Stimulated activated CD4-positive, alpha-beta T cell treated with anti-CD3 and anti-CD28 coated beads, Interleukin-15, amount 100 ng/mL, for 48 hours (primary cell): Measurements from ENCODE around the gene JAK2.
A peak's percentile ranks its signal among the peaks of the same experiment; 100 is the strongest.
"Not testable (repeated sequence)": the region's sequence is repeated elsewhere in the genome, so short reads cannot be mapped to it uniquely, and the experiment has no call there.

Source experiments
- DNase-seq, 2 donors: peaks; one replicate each; pipeline ENCODE4 v3.0.0-alpha.2; 2020; ENCODE audit warnings: low read depth in 2 of 2

The JAK2 gene

DNA sequence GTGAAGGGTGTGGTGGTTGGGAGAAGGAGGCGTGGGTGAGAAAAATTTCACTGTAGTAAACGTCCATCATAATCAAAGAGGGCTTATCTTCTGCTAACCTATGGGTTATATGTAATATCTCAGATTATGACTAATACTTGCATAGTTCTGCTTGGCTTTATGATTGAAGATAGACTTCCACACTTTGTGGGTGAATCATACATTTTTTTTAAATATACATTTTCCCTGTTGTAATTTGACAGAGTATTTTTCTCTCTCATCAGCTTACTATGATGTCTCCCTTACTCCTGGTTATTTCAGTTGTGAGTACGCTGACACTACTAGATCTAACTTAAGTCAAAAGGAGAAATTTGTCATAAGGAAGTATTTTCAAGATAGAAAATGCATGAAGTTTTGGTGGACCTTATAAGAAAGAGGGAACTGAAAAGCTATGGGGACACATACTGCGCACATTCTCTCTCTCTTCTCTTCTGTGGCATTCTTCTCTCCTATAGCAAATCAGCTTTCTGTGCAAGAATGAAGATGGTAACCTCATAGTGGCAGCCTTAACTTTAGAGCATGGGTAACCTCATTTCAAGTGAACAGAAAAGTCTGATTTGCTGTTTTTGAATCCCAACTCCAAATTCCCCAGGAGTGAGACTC lies 4.9 kb upstream of the JAK2 start:
- no peak for DNase-seq

DNA sequence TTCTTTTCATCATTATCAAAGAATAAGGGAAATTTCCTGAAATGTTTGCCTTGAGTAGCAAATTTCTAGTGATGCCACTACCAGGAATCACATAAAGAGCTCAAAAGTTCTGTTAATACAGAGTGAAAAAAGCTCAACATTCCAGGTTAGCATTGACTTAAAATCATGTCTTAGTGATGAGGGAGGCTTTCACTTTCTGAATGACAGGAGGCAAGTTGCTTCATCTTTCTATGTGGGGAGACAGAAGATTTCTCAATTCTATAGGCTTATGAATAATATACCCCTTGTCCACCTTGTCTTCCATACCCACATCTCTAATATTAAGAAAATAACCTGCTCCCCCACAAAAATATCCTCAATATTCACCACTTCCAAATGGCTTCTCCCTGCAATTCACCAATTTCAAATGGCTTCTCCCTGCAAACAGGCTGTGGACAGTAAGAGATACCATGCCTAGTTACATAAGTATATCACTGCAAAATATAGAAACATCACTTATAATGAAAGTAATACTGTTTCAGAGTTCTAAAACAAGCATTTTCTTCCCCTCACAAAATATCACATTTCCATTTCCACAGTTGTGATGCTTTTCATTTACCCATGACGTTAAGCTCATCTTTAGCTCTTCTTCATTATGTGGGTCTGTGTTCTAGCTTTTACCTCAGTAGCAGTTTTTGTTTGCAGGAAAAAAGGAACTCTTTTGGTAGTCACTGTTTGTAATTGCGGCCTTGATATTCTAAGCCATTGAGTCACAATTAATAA lies 2.2 kb upstream of the JAK2 start:
- no peak for DNase-seq

DNA sequence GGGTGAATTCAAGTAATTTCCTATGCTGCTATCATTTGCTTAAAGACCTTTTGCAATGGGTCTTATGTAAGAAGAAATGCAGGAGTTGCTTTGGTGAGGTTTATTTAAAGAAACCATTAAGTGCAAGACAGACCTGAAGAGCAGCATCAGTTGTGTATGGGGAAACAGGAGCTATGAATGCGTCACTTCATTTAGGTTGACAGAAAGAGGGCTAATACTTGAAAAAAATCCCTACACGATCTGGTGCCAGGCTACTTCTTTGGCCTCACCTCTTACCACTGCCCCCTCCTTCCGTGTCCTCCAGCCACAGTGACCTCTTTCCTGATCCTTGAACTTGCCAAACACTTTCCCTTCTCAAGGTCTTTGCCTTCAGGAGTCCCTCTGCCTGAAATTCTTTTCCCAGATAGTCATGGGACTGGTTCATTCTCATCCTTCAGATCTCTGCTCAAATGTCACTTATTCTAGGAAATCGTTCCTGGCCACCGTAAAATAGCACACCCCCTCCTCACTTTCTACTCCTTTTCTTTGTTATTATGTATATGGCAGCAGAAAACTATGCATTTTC lies 1.4 kb upstream of the JAK2 start:
- DNase-seq, result no peak

DNA sequence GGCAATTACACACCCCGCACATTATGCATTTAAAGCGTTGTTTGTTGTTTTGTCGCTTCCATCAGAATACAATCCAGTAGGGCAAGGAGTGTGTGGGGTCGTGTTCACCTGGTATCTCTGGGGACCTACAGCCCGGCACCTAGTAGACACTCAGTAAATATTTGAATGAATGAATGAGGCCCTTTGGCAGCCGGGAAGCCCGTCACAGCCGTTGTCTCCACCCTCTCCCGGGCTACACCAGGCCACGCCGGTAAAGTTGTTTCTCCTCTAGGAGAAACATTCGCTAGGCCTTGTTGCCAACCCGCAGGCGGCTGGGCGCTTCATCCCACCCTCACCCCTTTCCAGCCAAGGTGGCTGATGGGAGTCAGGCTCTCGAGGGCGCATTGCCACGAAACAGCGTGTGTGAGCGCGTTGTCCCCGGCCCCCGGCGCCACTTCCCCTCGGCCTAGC lies 876 bp upstream of the JAK2 start:
- peak in 1 of 2 donors; percentile 24 for DNase-seq

DNA sequence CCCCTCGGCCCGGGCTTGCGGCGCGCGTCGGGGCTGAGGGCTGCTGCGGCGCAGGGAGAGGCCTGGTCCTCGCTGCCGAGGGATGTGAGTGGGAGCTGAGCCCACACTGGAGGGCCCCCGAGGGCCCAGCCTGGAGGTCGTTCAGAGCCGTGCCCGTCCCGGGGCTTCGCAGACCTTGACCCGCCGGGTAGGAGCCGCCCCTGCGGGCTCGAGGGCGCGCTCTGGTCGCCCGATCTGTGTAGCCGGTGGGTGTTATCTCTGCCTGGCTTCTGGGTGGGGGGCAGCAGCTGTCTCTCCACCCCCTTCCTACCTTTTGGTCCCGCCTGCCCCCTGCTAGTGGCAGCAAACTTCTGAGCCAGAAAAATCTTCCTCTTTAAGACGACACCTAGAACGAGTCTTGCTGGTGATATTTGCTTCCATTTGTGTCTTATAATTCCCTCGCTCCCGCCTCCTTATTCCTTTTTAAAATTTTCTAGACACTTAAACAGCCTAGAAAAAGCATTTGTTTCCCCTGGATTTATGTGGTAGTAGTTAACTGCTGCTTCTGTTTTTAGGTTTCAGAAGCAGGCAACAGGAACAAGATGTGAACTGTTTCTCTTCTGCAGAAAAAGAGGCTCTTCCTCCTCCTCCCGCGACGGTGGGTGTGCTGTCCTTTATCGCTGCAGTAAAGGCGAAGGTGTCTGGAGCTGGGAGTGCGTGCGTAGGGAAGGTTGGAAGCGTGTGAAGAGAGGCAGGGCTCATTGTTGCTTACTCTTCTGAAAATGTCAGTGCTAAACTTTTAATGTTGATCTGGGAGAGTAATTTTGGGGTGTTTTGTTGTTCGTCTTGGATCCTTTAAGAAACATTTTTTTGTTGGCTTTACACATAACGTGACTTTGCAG lies 554 bp downstream of the JAK2 start:
- DNase-seq, result no peak

DNA sequence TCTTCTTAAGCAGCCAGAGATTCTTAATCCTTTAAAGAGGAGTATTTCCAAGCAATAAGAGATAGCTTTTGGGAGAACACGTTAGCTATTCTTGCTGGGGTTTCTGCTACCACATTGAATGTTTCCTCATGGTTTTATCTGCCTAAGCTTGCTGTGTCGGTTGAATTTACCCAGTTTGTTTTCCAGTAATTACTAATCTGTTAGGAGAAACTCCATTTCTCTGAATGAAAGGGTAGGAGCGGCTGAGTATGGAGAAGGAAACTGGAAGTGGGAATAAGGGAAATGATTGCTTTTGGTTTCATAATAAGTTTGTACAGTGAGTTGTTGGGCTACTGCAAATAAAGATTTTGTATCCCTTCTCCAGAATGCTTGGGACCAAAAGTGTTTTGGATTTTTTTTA lies 1.2 kb downstream of the JAK2 start:
- DNase-seq, result no peak

DNA sequence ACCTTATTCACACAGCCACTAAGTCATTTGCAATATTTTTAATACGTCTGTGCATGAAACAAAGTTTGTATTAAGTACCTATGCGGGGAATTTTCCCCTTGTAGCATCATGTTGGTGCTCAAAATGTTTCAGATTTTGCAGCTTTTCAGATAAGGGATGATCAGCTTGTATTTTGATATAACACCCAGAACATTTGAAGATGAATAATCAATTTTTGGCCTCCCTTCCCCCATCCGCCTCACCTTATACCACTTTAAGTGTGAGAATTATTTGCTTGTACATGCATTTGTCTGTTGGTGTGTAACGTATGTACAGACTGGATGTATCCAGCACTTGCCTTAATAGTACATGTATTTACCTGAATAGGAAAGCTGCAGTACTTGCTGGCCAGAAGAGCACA lies 1.7 kb downstream of the JAK2 start:
- DNase-seq, result no peak

DNA sequence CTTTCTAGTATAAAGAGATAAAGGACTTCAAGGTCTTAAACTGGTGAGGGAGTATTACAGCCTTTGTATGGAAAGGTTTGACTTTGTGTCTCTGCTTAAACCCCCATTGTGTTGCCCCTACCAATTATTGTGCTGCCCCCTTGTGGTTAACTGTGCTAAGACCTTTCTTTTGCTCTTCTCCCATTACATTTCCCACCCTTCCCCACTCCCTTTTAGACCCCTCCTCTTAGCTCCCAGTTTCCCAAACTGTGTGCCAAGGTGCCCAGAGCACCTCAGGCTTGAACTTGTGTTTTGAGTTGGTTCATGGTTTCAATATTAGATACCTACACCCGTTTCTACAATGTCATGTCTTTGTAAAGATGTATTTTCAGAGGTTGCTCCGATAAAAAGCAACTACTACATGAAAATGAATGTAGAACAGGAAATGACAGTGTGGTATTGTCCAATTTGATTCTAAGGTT lies 2.9 kb downstream of the JAK2 start:
- peak in 1 of 2 donors; percentile 30 for DNase-seq

DNA sequence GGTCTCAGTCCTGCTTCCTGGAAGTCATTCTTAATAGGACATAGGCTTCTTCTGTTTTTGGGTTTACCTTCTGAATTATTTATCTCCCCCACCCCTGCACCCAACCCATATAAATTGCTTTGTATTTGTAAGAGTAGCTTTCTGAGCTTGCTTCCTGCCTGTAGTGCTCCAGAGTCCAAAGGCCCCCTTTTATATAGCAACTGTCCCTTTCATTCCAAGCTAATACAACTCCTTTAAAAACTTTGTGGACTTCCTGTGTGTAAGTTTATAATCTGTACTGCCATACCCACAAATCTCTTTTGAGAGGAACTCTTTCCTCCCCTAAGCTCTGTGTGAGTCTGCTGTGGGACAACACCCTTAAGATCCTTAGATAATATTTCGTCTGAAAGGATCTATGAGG lies 7.8 kb downstream of the JAK2 start:
- no peak for DNase-seq

DNA sequence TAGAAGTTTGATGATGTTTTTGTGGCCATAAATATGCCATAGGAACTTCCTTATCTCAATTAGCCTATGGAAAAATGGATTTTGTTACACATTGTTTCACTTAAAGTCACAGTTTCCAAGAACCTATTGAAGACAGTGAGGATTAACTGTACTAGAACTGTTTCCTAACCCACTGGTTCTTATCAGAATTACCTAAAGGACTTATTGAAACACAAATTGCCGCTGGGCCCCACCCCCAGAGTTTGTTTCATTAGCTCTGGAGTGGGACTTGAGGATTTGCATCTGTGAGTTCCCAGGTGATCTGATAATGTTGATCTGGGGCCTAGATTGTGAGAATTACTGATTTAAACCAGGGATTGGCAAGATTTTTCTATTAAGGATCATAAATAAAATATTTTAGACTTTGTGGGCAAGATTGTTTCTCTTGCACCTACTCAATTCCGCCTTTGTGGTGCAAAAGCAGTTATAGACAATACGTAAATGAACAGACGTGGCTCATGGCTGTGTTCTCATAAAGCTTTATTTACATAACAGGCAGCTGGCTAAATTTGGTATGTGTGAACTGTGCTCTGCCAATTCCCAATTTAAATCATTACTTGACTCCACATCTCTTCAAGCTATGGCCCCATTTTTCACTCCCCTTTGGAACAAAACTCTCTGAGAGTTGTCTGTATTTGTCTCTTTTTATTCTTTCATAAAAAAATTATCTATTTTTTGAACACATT lies 9.3 kb downstream of the JAK2 start:
- DNase-seq, result no peak

DNA sequence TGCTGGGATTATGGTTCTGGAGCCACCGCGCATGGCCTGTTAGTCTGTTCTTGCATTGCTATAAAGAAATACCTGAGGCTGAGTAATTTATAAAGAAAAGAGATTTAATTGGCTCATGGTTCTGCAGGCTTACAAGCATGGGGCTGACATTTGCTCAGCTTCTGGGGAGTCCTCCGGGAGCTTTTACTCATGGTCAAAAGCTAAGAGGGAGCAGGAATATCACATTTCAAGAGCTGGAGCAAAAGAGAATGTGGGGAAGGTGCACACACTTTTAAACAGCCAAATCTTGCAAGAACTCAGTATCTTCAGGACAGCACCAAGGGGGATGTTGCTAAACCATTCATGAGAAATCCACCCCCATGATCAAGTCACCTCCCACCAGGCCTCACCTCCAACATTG lies 12.1 kb downstream of the JAK2 start:
- DNase-seq, result no peak

DNA sequence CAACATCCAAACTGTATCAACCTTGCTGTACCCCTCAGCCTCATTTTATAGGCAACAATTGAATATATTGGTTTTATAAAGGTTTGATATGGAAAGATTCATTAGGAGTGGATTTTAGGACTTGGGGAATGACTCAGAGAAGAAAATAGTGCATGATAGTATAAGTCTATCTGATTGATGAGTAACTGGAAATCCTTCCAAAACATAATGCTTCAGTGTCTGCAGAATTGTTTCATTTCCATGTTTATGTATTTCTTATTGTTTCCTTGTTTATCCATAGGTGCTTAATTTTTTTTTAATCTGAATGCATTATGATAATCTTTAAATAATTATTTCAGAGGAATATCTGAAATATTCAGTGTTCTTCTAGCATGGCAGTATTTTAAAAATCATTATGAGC lies 12.6 kb downstream of the JAK2 start:
- DNase-seq, result no peak

DNA sequence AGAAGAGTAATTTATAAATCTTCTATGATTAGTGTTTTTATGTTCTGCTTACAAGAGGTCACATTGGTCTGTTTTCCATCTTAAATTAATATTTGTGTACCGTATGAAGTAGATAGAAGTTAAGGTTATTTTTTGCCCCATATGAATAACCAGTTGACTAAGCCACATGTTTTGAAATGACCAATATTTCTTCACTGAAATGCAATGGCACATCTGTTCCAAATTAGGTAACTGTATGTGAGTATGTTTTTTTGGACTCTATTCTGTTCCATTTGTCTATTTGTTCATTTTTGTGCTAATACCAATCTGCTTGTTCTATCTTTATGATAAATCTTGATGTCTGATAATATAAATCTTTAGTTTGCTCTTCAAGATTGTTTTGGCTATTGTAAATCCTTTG lies 17.7 kb downstream of the JAK2 start:
- no peak for DNase-seq

DNA sequence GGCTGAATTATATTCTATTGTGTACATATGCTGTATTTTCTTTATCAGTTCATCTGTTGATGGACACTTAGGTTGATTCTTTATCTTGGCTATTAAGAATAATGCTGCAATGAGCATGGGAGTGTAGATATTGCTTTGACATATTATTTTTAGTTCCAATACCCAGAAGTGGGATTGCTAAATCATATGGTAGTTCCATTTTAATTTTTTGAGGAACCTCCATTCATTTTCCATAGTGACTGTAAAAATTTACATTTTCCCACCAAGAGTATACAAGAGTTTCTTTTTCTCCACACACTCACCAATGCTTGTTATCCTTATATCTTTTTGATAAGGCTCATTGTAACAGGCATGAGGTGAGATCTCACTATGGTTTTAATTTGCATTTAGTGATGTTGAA lies 19.4 kb downstream of the JAK2 start:
- no peak for DNase-seq

DNA sequence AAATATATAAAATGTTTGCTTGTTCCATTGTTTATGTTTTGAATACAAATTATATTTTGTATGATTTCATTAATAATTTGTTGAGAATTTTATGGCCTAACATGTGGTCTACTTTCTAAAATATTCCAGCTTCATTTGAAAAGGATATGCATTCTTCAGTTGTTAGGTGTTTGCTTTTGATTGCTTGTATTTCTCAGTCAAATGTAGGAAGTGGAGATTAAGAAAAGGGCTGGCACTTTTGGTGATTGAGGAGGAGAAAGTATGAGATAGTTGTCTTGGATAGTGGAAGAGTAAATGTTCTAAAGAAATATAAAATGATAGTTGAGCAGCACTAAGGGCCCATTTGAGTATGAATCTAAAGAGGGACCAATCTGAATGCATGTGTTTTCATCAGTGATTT lies 23.1 kb downstream of the JAK2 start:
- no peak for DNase-seq

DNA sequence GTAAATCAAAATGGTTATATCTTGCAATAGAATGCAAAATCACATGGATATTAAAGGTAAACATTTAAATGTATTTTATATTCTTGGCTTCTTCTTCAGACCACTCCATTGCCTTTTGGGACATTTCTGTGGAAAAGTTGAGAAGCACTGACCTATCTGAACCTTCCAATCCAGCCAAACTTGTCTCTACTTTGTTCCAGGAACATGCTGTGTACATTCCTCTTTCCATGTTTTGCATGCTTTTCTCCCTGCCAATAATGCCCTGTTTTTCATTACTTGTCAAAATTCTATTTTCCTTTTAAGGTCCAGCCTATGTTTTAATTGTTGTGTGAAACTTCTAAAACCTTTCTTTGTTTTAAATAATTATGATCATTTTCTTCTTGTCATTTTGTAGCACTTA lies 28.3 kb downstream of the JAK2 start:
- DNase-seq, result no peak

DNA sequence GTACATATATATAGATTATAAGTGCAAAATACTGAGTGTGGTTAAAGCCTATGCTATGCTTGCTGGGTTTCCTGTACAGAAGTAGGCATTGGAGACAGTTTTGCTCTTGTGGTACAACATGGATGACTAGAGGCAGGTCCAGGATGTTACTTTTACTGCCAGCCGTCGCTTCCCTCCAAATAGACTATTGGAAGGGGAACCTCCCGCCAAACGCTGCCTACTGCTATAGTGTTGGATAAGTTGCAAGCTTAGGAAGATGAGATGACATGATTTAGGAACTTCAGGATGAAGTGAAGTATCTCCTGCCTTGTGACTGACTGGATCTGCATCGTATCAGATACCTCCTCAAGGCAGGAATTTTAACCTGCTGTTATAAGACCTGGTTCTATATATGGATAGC lies 30.9 kb downstream of the JAK2 start:
- DNase-seq, result no peak

DNA sequence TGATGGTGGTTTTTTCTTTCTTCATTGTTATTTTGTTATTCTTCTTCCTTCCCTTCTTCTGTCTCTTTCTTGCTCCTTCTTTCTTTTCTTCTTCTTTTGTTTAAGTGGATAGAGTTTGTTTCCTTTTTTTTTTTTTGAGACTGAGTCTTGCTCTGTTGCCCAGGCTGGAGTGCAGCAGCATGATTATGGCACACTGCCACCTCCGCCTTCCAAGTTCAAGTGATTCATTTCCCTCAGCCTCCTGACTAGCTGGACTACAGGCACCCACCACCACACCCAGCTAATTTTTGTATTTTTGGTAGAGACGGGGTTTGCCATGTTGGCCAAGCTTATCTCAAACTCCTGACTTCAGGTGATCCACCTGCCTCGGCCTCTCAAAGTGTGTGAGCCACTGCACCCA lies 40.3 kb downstream of the JAK2 start:
- DNase-seq, result no peak

DNA sequence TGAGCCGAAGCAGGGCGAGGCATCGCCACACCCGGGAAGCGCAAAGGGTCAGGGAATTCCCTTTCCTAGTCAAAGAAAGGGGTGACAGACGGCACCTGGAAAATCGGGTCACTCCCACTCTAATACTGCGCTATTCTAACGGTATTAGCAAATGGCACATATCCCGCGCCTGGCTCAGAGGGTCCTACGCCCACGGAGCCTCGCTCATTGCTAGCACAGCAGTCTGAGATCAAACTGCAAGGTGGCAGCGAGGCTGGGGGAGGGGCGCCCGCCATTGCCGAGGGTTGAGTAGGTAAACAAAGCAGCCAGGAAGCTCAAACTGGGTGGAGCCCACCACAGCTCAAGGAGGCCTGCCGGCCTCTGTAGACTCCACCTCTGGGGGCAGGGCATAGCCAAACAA lies 46.9 kb downstream of the JAK2 start:
- not testable (repeated sequence) for DNase-seq

DNA sequence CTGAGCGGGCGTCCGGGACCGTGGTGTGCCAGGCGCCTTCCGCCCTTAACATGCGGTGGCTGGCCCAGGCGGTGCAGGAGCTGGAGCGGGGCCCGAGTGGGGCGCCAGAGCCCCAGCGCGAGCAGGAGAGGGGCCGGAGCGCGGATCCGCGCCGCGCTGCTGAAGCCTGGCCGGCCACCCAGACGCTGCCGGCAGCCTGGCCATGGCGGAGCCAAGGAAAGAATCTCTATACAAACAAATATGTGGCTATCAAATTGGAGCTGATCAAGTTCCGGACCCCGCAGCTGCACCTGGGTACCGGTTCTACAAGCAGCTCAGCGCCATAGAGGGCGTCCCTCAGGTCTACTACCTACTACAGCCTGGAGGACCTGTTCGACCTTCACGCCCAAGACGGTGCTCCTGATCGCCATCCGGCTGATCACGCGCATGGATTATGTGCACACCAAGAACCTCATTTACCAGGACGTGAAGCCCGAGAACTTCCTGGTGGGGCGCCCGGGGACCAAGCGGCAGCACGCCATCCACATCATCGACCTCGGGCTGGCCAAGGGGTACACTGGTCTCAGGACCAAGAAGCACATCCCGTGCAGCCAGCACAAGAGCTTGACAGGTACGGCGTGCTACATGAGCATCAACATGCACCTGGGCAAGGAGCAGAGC lies 55.8 kb downstream of the JAK2 start:
- no peak for DNase-seq
